Heart right ventricle (tissue), 16 donors: ENCODE results near the gene CCDC3. TPM values are rescaled to one million over a fixed set of nuclear protein-coding genes. Genes with fewer than 3 reads are reported as not detected.

ENCODE experiments used
- ATAC-seq, 8 donors: fragments of 200-7000 bp; cut with Tn5 transposase; one replicate each; pipeline ENCODE4 v1.9.1; 2020; ENCODE audit warnings: mild to moderate bottlenecking in 8 of 8, moderate library complexity in 8 of 8, moderate number of reproducible peaks in 1 of 8
- DNase-seq, 2 donors: peaks; one replicate each; pipeline ENCODE4 v3.0.0-alpha.2; 2020
- H3K27ac ChIP-seq, 10 donors: fragments of 200-600 bp; sonication (generic) in 2 of 10; one replicate each; pipeline versions ENCODE4 v1.5.0 to v1.8.0; 2020 to 2022; ENCODE audit warnings: mild to moderate bottlenecking in 3 of 10
- H3K27me3 ChIP-seq, 7 donors: fragments of 200-600 bp; one replicate each; pipeline ENCODE4 v1.8.0; 2021 to 2022; ENCODE audit warnings: mild to moderate bottlenecking in 2 of 7
- H3K36me3 ChIP-seq, 9 donors: fragments of 200-600 bp; sonication (generic) in 1 of 9; one replicate each; pipeline versions ENCODE4 v1.5.0 to v1.8.0; 2020 to 2022; ENCODE audit warnings: mild to moderate bottlenecking in 2 of 9
- H3K4me1 ChIP-seq, 9 donors: fragments of 200-600 bp; sonication (generic) in 1 of 9; one replicate each; pipeline versions ENCODE4 v1.5.0 to v1.8.0; 2020 to 2022; ENCODE audit warnings: mild to moderate bottlenecking in 4 of 9
- H3K4me3 ChIP-seq, 10 donors: fragments of 200-600 bp; sonication (generic) in 2 of 10; one replicate each; pipeline versions ENCODE4 v1.5.0 to v1.8.0; 2020 to 2022; ENCODE audit warnings: mild to moderate bottlenecking in 7 of 10, moderate library complexity in 2 of 10
- H3K9me3 ChIP-seq, 11 donors: fragments of 200-600 bp in 10 of 11; sonication (generic) in 2 of 11; one replicate each; pipeline versions ENCODE4 v1.5.0 to v1.8.0; 2013 to 2022; ENCODE audit warnings: mild to moderate bottlenecking in 2 of 11, control low read depth in 1 of 11, moderate library complexity in 1 of 11
- CTCF ChIP-seq, 9 donors: fragments of 200-600 bp; sonication (generic) in 2 of 9; IDR thresholded peaks; one replicate each; pipeline versions ENCODE4 v1.5.0 to v1.8.0; 2021 to 2022; ENCODE audit warnings: antibody characterized with exemption in 9 of 9, mild to moderate bottlenecking in 5 of 9, moderate library complexity in 1 of 9
- WGBS, 2 donors: extraction: QIAGEN DNeasy Blood & Tissue Kit; methylation state at CpG; one replicate each; pipeline ENCODE4 v1.1.7; 2013; ENCODE audit warnings: inconsistent platforms in 1 of 2; 5-methylcytosine and 5-hydroxymethylcytosine counted together
- intact Hi-C, 10 donors: fragments of 100-400 bp; cut with DNase I; formaldehyde crosslinking; loops; one replicate each; pipeline versions ENCODE4 v1.11.1 to v1.14.2; 2022
- polyA plus RNA-seq, 2 donors: library from polyadenylated mRNA; stranded (reverse); fragments of 200-250 nt; gene quantifications; one replicate each; pipeline ENCODE4 v1.2.3, GENCODE V29; 2013
- total RNA-seq, 10 donors: library from RNA; stranded (reverse); fragmentation: NEBNext Ultra II Directional in 3 of 10; extraction: Animal tissue kit (Norgen Biotek cat#: 25700) in 3 of 10; gene quantifications; one replicate each; pipeline versions ENCODE4 v1.2.1 to v1.2.4, GENCODE V29; 2021 to 2023
- donor health status: Arrhythmogenic right ventricular cardiomyopathy.
- donor health status: ischemic (EF 13 %, LVEDD 7.1; RV severe dilation, severe dysfunction).
- donor health status: healthy with polysubstance abuse.
- donor health status: DM: no; HTN: yes; CAD: no.
- donor health status: DM: no; HTN: no; CAD: no.
- donor health status: ischemic (EF 25% LVEDD 6.9; RV normal size, moderate dysfunction).
- donor health status: ischemic (EF 25% LVEDD 5.7; RV mildly dilated, moderate dysfunction).
- donor health status: healthy.
- donor health status: DM: yes; HTN: yes; CAD: no.
- donor health status: Ischemic cardiomyopathy.
- donor health status: ischemic (EF 35%, LVEDD 5.7; RV mildly dilated, moderate dysfunction).
- donor health status: nonischemic (EF 11% LVEDD 7.7; RV severe dilation, severe dysfunction).
- donor health status: DM: yes; HTN: yes; CAD: no.
- donor health status: PGD.
- donor health status: ischemic (EF 29% LVEDD 5.4; RV normal size, mild dysfunction).
- donor health status: nonischemic (EF 23%, LVEDD 6.1; RV moderate dilation, normal function).

CCDC3 gene
- total and polyA plus RNA-seq, 12 donors: 2.6 to 14.3 (median 6.9) TPM

GRCh38 chr10:13048762-13049161 lies 47.2 kb upstream of the CCDC3 start:
- Histone ChIP-seq H3K4me3 (no peak overlapping the region), H3K4me1 (no peaks in the 10 kb centered on the region), H3K27ac (no peak overlapping the region), H3K9me3 (peaks cover 0 to 9% (median 0%) of the 10 kb centered on the region in 11 donors), H3K36me3 (no peaks in the 10 kb centered on the region), H3K27me3 (peaks cover 0 to 19% (median 3%) of the 10 kb centered on the region in 7 donors)
- ATAC-seq (no peak), DNase-seq (no peak)
- 62 to 64% methylated on average over 3 of the region's 3 CpGs for WGBS, 2 donors
- no peak for TF ChIP-seq CTCF (IDR thresholded peaks at IDR 0.05)
- intact Hi-C loops: no loop called here

DNA sequence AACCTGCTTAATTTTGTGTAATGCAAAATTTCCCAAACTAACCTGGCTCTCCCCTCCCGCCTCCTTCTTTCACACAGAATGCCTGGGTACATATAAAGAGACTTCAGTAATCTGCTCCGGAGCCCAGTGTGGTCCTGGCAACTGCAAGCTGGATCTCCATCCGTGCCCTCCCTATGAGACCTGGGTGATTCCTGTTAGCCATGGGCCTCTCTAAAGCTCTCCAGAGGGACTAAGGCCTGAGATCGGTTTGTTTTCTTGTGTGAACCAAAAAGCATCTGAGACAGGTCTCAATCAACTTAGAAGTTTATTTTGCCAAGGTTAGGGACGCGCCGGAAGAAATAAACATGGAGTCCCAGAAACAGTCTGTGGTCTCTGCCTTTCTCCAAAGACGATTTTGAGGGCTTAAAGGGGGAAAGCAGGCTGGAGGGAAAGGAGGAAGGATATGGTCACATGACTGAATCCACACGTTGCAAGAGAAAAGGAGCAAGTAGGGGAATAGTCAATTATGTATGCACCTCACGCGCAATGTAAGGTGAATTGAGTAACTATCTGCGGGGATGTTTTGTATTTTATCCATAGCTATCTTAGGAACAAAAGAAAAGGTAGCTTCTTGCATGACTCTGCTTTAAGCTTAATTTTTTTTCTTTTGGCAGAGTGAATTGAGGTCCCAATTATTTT lies 46.2 kb upstream of the CCDC3 start:
- intact Hi-C loops: no loop called here
- Histone ChIP-seq H3K27me3 (peaks cover 0 to 14% (median 3%) of the 10 kb centered on the region in 7 donors), H3K4me3 (no peak overlapping the region), H3K36me3 (no peaks in the 10 kb centered on the region), H3K27ac (no peak overlapping the region), H3K9me3 (peaks cover 0 to 15% (median 0%) of the 10 kb centered on the region in 11 donors), H3K4me1 (no peaks in the 10 kb centered on the region)
- 69% methylated on average over 12 of the region's 12 CpGs for WGBS, 2 donors
- DNase-seq: no peak
- no peak for ATAC-seq
- no peak for TF ChIP-seq CTCF (IDR thresholded peaks at IDR 0.05)

DNA sequence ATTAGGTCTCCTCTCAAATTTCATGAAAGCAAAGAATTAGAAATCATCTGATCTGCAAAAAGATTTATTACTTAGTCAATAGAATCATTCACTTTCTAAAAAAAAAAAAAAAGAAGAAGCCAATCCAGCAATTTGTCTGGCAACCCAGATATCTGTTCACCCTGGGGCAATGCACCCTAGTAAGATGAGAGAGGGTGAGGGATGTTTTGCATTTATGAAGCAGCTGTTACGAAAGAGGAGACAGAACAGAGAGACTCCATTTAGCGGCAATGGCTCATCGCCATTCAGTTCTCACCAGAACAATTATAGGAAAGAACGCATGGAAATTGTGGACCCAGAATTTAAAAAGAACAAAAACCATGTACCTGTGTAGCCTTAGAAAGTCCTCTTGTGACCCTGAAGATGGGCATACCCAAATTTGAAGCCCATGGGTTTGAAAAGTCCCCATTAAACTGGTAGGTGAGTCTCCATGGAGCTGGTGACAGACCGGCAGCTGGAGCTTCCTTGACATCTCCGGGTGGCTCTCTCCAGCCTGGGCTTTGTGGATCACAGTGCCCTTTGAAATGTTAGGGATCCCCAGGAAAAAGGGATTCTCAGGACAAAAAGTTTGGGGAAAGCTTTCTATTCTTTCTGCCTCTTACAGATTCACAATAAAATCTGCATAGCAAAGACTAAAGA lies 45.5 kb upstream of the CCDC3 start:
- H3K4me1 ChIP-seq: no peaks in the 10 kb centered on the region
- no peak overlapping the region for H3K4me3 ChIP-seq
- ATAC-seq: no peak
- no peaks in the 10 kb centered on the region for H3K36me3 ChIP-seq
- peaks cover 0 to 15% (median 0%) of the 10 kb centered on the region in 11 donors for H3K9me3 ChIP-seq
- no peak overlapping the region for H3K27ac ChIP-seq
- peaks cover 0 to 14% (median 0%) of the 10 kb centered on the region in 7 donors for H3K27me3 ChIP-seq
- intact Hi-C loops: no loop called here
- WGBS, 2 donors: 77 to 83% methylated on average over 6 of the region's 6 CpGs
- DNase-seq: no peak
- TF ChIP-seq CTCF (IDR thresholded peaks at IDR 0.05): no peak

GRCh38 chr10:13043520-13043919 lies 42.0 kb upstream of the CCDC3 start:
- peaks cover 0 to 15% (median 3%) of the 10 kb centered on the region in 7 donors for H3K27me3 ChIP-seq
- no peaks in the 10 kb centered on the region for H3K4me1 ChIP-seq
- TF ChIP-seq CTCF (IDR thresholded peaks at IDR 0.05): no peak
- no peaks in the 10 kb centered on the region for H3K36me3 ChIP-seq
- 87 to 88% methylated on average over 2 of the region's 2 CpGs for WGBS, 2 donors
- no peak overlapping the region for H3K27ac ChIP-seq
- H3K4me3 ChIP-seq: no peak overlapping the region
- intact Hi-C loops: loop anchor here in 1 of 10 donors (5.0 kb wide), 1 partner anchor 1729 kb away; the partner anchor contains the start of gene FAM107B
- H3K9me3 ChIP-seq: peaks cover 0 to 15% (median 0%) of the 10 kb centered on the region in 11 donors
- ATAC-seq: no peak
- DNase-seq: no peak
